ENCODE results near the gene FAM163A. TPM values are rescaled to one million over a fixed set of nuclear protein-coding genes. Genes with fewer than 3 reads are reported as not detected.

Gene FAM163A
- polyA plus RNA-seq, 6 donors from 2014 or later: not detected

DNA sequence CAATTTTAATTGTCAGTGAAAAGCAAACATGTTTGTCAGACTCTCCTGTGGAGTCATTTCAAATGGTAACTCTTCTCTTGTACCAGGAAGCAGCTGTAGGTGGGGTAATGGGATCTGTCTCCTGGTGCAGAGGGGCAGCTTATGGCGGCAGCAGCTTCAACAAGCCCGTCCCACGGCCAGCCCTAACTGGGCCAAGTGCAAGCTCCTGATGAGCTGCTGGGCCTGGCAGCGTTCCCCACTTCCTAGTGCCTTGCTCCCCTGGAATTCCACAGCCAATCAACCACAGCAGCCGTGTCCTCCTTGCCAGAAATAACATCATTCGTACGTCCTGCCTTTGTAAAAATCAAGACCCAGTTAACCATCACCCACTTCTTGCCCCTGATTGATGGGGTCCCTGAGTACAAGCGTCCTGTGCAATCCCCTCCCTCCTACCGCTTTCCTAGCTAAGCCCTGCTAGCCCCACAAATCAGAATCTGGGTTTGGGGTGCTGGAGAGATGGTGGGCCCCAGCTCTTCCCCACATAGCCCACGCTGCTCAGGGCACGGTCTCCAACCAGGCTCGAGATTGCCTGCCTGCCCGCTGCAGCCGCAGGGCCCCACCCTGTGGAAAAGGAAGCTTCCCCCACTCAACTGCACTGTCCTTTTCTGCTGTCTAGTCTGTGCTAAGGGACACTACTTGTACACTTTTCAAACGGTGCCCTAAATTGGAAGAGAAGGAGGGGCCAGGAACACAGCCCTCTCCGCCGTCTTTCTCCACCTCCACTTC is 73.3 kb downstream of the FAM163A start:
- Mint-ChIP-seq H3K9me3 (no peaks in the 10 kb centered on the region), H3K4me1 (peaks cover 16 to 22% (median 17%) of the 10 kb centered on the region in 3 donors), H3K4me3 (peak overlapping the region in 6 of 8 donors; percentile 89 to 94 (median 92)), H3K36me3 (no peaks in the 10 kb centered on the region), H3K27me3 (peaks cover 10 to 55% (median 38%) of the 10 kb centered on the region in 3 donors), H3K27ac (peak overlapping the region in 1 of 6 donors; percentile 62)
- ATAC-seq (ENCODE audit: low read depth in 2 of 2): no peak
- no peak for DNase-seq

DNA sequence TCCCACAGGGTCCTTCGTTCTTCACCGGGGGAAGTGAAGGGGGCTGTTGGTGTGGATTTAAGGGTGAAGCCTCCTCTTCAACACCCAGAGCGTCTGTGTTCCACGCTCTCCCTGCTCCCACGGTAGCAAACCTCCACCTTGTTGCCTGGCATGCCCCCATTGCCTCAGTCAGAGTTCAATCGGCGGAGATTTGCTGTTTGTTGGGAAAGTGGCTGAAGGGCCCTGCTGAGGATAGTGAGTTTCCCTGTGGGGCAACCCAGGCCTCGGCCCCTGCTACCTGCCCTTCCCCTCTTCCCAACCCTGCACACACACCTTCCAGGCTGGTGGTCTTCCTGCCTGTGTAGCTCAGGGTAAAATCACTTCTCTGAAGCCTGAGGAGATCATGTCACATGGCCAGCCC is 74.0 kb downstream of the FAM163A start:
- H3K27ac Mint-ChIP-seq: no peak overlapping the region
- peaks cover 10 to 48% (median 31%) of the 10 kb centered on the region in 3 donors for H3K27me3 Mint-ChIP-seq
- DNase-seq: no peak
- H3K9me3 Mint-ChIP-seq: no peaks in the 10 kb centered on the region
- H3K4me1 Mint-ChIP-seq: peaks cover 16 to 22% (median 17%) of the 10 kb centered on the region in 3 donors
- no peaks in the 10 kb centered on the region for H3K36me3 Mint-ChIP-seq
- peak overlapping the region in 3 of 8 donors; percentile 25 to 54 (median 41) for H3K4me3 Mint-ChIP-seq
- no peak for ATAC-seq (ENCODE audit: low read depth in 2 of 2)

DNA sequence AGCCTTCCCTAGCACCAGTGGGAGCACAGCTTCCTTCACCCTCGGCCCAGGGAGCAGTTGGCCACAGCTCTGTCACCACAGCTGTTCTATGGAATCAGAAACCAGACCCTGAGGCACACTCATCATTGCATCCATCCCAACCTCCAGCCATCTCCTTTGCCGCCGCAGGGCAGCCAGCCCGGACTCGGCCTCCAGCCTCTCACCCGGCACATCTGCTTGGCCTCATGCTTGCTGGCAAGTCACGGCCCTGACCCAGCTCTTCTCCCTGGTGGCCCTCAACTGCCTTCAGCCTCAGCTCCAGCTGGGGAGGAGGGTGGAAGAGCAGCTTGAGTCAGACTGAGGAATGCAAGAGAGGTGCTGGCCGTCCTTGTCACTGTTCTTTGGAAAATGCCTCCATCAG is 74.7 kb downstream of the FAM163A start:
- no peak for DNase-seq

DNA sequence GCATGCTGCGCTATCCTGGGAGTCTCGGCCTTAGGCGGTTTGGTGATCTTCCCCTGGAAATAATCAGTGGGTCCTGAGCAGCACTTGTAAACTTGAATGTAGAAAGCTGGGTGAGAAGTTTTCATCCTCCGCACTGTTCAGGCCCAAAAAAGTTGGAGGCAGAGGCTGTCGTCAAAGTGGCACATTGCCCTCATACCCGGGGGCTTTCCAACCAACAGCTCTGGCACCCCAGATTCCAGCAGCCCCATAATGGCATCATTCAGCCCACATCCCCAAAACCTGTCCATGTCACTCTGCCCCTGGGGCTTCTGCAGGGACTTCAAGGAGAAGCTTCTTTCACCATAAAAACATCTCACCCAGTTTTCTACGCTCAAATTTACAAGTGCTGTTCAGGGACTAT is 75.2 kb downstream of the FAM163A start:
- ATAC-seq (ENCODE audit: low read depth in 2 of 2) (no peak), DNase-seq (no peak)
- peak overlapping the region in 3 of 8 donors; percentile 4 to 34 (median 15) for H3K4me3 Mint-ChIP-seq
- H3K9me3 Mint-ChIP-seq: no peaks in the 10 kb centered on the region
- H3K27me3 Mint-ChIP-seq: peaks cover 10 to 36% (median 22%) of the 10 kb centered on the region in 3 donors
- H3K36me3 Mint-ChIP-seq: no peaks in the 10 kb centered on the region
- peaks cover 16 to 22% (median 17%) of the 10 kb centered on the region in 3 donors for H3K4me1 Mint-ChIP-seq
- no peak overlapping the region for H3K27ac Mint-ChIP-seq

More for the DNA sequence above, 74.7 kb downstream of the FAM163A start:
- Mint-ChIP-seq H3K27me3 (peaks cover 10 to 41% (median 24%) of the 10 kb centered on the region in 3 donors), H3K36me3 (no peaks in the 10 kb centered on the region), H3K4me3 (peak overlapping the region in 3 of 8 donors; percentile 15 to 78 (median 34)), H3K4me1 (peaks cover 16 to 22% (median 17%) of the 10 kb centered on the region in 3 donors), H3K27ac (no peak overlapping the region), H3K9me3 (no peaks in the 10 kb centered on the region)
- ATAC-seq (ENCODE audit: low read depth in 2 of 2): no peak

DNA sequence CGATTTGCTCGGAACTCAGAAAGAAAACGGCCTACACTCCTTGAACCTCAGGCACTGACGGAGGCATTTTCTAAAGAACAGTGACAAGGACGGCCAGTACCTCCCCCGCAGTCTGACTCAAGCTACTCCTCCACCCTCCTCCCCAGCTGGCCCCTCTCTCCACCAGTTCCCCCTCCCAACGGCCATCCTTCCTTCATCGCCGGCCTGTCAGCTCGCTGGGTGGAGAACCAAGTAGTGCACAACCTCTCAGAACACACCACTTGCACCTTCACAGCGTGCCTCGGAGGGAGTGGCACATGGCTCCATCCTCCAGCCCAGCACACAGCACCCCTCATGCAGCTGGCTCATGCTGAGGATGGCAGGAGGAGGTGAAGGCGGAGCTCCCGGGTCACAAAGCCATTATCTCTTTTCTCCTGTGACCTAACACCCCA is 75.7 kb downstream of the FAM163A start:
- Mint-ChIP-seq H3K4me3 (no peak overlapping the region), H3K9me3 (no peaks in the 10 kb centered on the region), H3K4me1 (peaks cover 16 to 22% (median 17%) of the 10 kb centered on the region in 3 donors), H3K27me3 (peaks cover 10 to 34% (median 22%) of the 10 kb centered on the region in 3 donors), H3K27ac (peak overlapping the region in 1 of 6 donors; percentile 64), H3K36me3 (no peaks in the 10 kb centered on the region)
- DNase-seq: no peak
- no peak for ATAC-seq (ENCODE audit: low read depth in 2 of 2)

DNA sequence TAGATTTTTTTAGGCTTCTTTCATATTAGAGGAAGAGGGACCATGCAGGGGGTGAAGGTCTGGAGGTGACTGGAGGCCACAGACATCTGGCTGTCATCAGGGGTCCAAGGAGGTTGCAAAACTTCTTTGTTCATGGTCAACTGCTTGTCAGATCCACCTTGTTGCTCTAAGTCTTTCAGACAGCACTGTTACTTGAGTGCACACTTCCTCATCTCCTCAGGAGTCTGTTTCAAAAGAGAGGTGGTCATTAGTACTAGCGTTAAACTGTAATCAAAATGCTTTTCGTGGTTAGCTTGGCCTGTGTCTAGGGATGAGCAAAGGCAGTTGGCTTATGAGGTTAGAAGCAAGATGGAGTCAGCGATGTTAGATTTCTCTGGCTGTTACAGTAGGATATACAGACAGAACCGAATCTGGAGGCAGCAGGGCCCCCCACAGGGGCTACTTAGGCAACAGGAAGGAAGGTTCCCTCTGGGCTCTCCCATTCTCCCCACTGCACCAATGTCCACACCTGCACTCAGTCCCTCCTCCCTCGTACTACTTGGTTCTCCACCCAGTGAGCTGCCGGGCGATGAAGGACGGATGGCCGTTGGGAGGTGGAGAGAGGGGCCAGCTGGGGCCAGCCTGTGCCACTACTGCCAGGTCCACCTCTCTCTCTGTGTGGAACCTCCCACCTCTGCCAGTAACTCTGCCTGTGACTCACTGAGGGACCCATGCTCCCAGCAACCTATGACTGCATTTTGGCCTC is 77.3 kb downstream of the FAM163A start:
- peak overlapping the region in 2 of 6 donors; percentile 62 to 73 for H3K27ac Mint-ChIP-seq
- DNase-seq (no peak), ATAC-seq (ENCODE audit: low read depth in 2 of 2) (no peak)
- H3K9me3 Mint-ChIP-seq: no peaks in the 10 kb centered on the region
- H3K4me1 Mint-ChIP-seq: peaks cover 3 to 7% (median 4%) of the 10 kb centered on the region in 3 donors
- H3K36me3 Mint-ChIP-seq: no peaks in the 10 kb centered on the region
- peaks cover 3 to 32% (median 27%) of the 10 kb centered on the region in 3 donors for H3K27me3 Mint-ChIP-seq
- H3K4me3 Mint-ChIP-seq: peak overlapping the region in 1 of 8 donors; percentile 21

DNA sequence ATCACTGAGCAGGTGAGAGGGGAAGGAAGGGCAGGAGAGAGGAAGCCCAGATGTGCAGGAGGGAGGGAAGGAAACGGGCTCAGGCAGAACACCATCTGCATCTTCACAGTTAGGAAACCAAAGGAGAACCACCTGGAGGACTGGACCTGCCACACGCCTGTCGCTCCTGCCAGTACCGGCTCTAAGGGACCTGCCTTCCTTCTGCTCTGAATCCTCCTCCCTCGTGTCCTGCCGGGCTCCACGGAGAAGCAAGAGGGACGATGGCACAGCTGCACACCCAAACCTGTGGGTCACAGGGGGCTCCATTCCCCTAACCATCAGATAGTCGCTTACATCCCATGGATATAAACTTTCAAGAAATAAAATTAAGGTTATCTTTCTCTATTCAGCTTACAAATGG is 78.4 kb downstream of the FAM163A start:
- Mint-ChIP-seq H3K36me3 (no peaks in the 10 kb centered on the region), H3K9me3 (no peaks in the 10 kb centered on the region), H3K27ac (peak overlapping the region in 2 of 6 donors; percentile 39 to 44), H3K4me1 (no peaks in the 10 kb centered on the region), H3K4me3 (no peak overlapping the region), H3K27me3 (peaks cover 0 to 31% (median 17%) of the 10 kb centered on the region in 3 donors)
- DNase-seq (no peak), ATAC-seq (ENCODE audit: low read depth in 2 of 2) (no peak)

DNA sequence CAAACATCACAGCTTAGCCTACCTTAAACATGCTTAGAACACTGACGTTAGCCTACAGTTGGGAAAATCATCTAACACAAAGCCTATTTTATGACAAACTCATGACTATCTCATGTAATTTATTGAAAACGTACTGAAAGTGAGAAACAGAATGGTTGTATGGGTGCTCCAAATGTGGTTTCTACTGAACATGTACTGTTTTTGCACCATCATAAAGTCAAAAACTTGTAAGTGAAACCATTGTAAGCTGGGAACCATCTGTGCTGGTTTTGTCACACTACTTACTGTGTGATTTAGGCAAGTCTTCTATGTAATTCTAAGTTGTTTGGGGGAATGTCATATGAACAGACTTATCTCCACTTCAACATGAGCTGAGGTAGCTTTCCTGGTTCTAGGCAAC is 79.0 kb downstream of the FAM163A start:
- no peak for DNase-seq
- Mint-ChIP-seq H3K36me3 (no peaks in the 10 kb centered on the region), H3K4me3 (no peak overlapping the region), H3K27me3 (peaks cover 0 to 30% (median 17%) of the 10 kb centered on the region in 3 donors), H3K27ac (peak overlapping the region in 1 of 6 donors; percentile 62), H3K4me1 (no peaks in the 10 kb centered on the region), H3K9me3 (no peaks in the 10 kb centered on the region)
- ATAC-seq (ENCODE audit: low read depth in 2 of 2): no peak

DNA sequence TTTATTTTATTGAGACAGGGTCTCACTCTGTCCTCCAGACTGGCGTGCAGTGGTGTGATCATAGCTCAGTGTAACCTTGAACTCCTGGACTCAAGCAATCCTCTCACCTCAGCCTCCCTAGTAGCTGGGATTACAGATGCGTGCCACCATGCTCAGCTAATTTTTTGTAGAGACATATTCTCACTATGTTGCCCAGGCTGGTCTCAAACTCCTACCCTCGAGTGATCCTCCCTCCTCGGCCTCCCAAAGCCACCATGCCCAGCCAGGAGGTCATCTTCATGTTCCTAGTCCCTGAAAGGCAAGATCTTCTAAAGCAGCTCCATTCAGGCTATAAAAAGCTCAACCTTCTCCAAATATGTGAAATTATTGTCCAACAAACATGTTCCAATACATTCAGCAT is 80.6 kb downstream of the FAM163A start:
- peaks cover 0 to 26% (median 16%) of the 10 kb centered on the region in 3 donors for H3K27me3 Mint-ChIP-seq
- H3K4me1 Mint-ChIP-seq: peaks cover 0 to 1% (median 0%) of the 10 kb centered on the region in 3 donors
- H3K9me3 Mint-ChIP-seq: no peaks in the 10 kb centered on the region
- H3K4me3 Mint-ChIP-seq: peak overlapping the region in 1 of 8 donors; percentile 53
- H3K36me3 Mint-ChIP-seq: no peaks in the 10 kb centered on the region
- DNase-seq (no peak), ATAC-seq (ENCODE audit: low read depth in 2 of 2) (no peak)
- H3K27ac Mint-ChIP-seq: no peak overlapping the region

DNA sequence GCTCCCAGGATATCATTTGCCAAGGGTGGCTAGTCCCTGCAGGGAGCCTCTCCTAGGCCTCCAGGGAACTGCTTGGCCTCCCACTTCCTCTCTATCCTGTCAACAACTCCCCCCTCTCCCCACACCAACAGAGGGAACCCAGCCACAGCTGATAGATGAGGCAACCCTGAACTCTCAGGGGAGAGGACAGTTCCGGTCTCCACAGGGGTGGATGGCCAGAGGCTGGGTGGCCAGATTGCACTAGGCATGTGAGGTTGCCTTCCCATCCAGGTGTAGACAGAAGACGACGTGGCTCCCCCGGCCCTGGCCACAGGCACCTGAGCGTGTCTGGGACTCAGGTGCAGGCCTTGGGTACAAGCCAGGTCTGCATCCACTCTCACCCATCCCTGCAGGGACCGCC is 81.2 kb downstream of the FAM163A start:
- H3K36me3 Mint-ChIP-seq: no peaks in the 10 kb centered on the region
- H3K9me3 Mint-ChIP-seq: no peaks in the 10 kb centered on the region
- ATAC-seq (ENCODE audit: low read depth in 2 of 2) (no peak), DNase-seq (no peak)
- no peak overlapping the region for H3K4me3 Mint-ChIP-seq
- peaks cover 0 to 3% (median 0%) of the 10 kb centered on the region in 3 donors for H3K4me1 Mint-ChIP-seq
- no peak overlapping the region for H3K27ac Mint-ChIP-seq
- H3K27me3 Mint-ChIP-seq: peaks cover 0 to 30% (median 10%) of the 10 kb centered on the region in 3 donors

DNA sequence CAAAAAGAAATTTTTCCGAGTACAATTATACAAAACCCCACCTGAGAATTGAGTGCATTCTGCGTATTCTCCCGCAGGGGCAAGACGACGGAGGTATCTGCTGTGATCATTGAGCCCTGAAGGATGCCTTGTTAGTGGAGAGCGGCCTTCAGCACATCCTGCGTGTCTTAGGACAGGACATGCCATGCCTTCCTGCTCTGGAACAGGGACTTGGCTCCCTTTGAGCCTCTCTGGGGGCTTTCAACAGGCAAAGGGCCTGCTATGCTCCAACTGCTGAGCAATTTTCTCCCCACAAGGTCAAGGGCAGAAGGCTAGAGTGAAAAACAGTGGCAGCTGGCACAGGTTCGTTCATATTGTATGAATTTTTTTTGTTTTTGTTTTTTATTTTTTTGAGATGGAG is 82.1 kb downstream of the FAM163A start:
- no peak for DNase-seq
- H3K36me3 Mint-ChIP-seq: no peaks in the 10 kb centered on the region
- no peaks in the 10 kb centered on the region for H3K9me3 Mint-ChIP-seq
- H3K27ac Mint-ChIP-seq: no peak overlapping the region
- ATAC-seq (ENCODE audit: low read depth in 2 of 2): no peak
- H3K27me3 Mint-ChIP-seq: peaks cover 0 to 30% (median 10%) of the 10 kb centered on the region in 3 donors
- no peak overlapping the region for H3K4me3 Mint-ChIP-seq
- H3K4me1 Mint-ChIP-seq: peaks cover 0 to 3% (median 0%) of the 10 kb centered on the region in 3 donors

DNA sequence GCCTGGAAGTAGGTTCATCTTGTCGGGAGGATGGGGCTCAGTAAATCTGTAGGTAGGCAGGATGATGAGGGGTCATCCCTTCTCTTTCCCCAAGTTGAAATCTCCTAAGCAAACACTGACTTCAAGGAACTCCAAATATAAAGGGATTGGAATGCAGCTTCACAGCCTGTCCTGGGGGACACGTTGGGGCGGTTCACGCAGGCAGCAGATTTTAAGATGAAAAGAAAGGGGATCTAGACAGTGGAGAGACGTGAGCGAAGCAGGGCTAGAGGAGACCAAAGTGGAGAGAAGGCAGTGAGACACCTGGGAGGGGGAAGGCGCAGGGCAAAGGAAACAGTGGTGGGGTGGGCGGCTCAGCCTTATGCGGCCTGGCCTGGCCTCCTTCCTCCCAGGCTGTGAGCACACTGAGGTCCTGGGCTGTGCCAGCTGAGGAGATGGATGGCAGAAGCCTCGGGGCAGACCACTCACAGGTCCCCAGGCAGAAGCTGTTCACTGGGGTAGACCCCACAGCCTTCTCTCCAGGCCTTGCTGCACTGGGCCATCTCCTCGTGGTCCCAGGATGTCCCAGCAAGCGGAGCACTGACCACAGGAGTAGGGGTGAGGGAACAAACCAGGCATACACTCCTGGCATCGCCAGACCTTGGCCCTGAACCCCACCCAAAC is 82.8 kb downstream of the FAM163A start:
- Mint-ChIP-seq H3K27ac (peak overlapping the region in 1 of 6 donors; percentile 66), H3K36me3 (no peaks in the 10 kb centered on the region), H3K9me3 (no peaks in the 10 kb centered on the region), H3K27me3 (peaks cover 0 to 30% (median 10%) of the 10 kb centered on the region in 3 donors), H3K4me1 (peaks cover 0 to 5% (median 0%) of the 10 kb centered on the region in 3 donors), H3K4me3 (no peak overlapping the region)
- ATAC-seq (ENCODE audit: low read depth in 2 of 2): no peak
- no peak for DNase-seq

DNA sequence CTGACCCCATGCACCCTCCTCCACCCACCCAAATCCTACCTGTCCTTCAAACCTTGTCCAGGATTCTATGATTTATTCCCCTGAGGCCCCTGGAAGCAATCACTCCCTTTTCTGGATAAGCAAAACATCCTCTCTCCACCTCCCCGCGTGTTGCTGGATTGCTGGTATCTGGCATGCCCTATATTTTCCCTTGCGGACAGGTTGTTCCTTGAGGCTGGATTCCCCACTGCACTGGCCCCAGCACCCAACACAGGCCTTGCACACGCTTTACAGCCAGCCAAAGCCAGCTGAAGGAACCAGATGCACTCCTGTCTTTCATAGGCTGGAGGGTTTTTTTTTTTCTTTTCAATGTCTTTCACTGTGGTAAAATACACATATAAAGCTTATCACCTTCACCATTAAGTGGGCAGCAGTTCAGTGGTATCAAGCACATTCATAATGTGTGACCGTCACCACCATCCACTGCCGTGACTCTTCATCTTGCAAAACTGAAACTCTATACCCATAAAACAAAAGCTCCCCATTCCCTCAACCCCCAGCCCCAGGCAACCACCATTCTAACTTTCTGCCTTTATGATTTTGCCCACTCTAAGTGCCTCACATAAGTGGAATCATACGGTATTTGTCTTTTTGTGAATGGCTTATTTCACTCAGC is 83.7 kb downstream of the FAM163A start:
- H3K4me3 Mint-ChIP-seq: peak overlapping the region in 1 of 8 donors; percentile 18
- no peak overlapping the region for H3K27ac Mint-ChIP-seq
- H3K27me3 Mint-ChIP-seq: peaks cover 0 to 30% (median 10%) of the 10 kb centered on the region in 3 donors
- ATAC-seq (ENCODE audit: low read depth in 2 of 2) (no peak), DNase-seq (no peak)
- no peaks in the 10 kb centered on the region for H3K9me3 Mint-ChIP-seq
- H3K4me1 Mint-ChIP-seq: peaks cover 0 to 13% (median 0%) of the 10 kb centered on the region in 3 donors
- H3K36me3 Mint-ChIP-seq: no peaks in the 10 kb centered on the region

Data from naive B cell (primary cell).